Measurements from ENCODE around the gene REC114. TPM values are rescaled to one million over a fixed set of nuclear protein-coding genes. Genes with fewer than 3 reads are reported as not detected.

Gene REC114
- total RNA-seq, 1 experiment from 2014 or later, result not detected

- Mint-ChIP-seq H3K9me3 (peaks cover 12% of the 10 kb centered on the region), H3K4me3 (no peak overlapping the region), H3K27ac (no peak overlapping the region), H3K4me1 (no peaks in the 10 kb centered on the region), H3K27me3 (ENCODE audit: low read depth) (no peaks in the 10 kb centered on the region), H3K36me3 (no peaks in the 10 kb centered on the region)
- ATAC-seq (no peak), DNase-seq (ENCODE audit: low spot score) (no peak)
- TF ChIP-seq, protein P1, sequence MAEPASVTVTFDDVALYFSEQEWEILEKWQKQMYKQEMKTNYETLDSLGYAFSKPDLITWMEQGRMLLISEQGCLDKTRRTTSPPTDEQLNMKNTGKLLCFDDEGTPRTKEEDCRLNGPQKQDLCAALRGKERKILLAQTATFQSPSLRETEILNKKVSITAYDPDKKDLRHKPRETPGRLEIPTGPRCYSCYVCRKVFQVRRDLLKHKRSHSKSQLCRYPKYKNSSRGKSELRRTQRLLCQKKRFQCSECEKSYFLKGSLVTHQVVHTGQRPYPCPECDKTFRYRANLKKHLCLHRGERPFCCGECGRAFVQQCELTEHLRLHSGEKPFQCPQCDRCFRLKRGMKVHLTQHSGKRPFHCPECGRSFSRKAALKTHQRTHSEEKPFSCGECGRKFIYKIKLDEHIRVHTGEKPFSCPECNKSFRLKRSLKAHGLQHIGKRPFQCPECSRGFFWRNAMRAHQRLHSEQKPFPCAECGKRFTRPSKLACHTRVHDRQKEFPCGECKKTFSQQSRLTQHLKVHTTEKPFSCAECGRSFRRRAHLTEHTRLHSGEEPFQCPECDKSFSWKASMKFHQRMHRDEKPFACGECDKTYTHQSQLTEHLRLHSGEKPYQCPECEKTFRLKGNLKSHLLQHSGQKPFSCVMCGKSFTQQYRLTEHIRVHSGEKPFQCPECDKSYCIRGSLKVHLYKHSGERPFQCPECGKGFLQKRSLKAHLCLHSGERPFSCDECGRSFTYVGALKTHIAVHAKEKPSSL (CRISPR knock-in tag; conservative IDR thresholded peaks at IDR 0.05), result no peak
- TF ChIP-seq HMGA2 (CRISPR knock-in tag; IDR thresholded peaks at IDR 0.05), result 0 out of 2 replicates have a peak, but pooled peaks have one; percentile 55
- no peak for TF ChIP-seq OVOL2 (CRISPR knock-in tag; IDR thresholded peaks at IDR 0.05; ENCODE audit: borderline replicate concordance)
- POLR2A ChIA-PET, result no interaction called here
- CTCF ChIA-PET, result no interaction called here
Observed at GRCh38 chr15:73480050-73480449, 37.1 kb downstream of the REC114 start.

GRCh38 chr15:73482166-73482565 is 39.2 kb downstream of the REC114 start:
- Mint-ChIP-seq H3K4me1 (no peaks in the 10 kb centered on the region), H3K9me3 (peaks cover 4% of the 10 kb centered on the region), H3K27ac (no peak overlapping the region), H3K27me3 (ENCODE audit: low read depth) (no peaks in the 10 kb centered on the region), H3K4me3 (no peak overlapping the region), H3K36me3 (no peaks in the 10 kb centered on the region)
- TF ChIP-seq NR1H2 (CRISPR knock-in tag; IDR thresholded peaks at IDR 0.05), result no peak
- TF ChIP-seq, protein P2, sequence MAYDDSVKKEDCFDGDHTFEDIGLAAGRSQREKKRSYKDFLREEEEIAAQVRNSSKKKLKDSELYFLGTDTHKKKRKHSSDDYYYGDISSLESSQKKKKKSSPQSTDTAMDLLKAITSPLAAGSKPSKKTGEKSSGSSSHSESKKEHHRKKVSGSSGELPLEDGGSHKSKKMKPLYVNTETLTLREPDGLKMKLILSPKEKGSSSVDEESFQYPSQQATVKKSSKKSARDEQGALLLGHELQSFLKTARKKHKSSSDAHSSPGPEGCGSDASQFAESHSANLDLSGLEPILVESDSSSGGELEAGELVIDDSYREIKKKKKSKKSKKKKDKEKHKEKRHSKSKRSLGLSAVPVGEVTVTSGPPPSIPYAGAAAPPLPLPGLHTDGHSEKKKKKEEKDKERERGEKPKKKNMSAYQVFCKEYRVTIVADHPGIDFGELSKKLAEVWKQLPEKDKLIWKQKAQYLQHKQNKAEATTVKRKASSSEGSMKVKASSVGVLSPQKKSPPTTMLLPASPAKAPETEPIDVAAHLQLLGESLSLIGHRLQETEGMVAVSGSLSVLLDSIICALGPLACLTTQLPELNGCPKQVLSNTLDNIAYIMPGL (CRISPR knock-in tag; IDR thresholded peaks at IDR 0.05), result no peak
- no peak for TF ChIP-seq HMGA2 (CRISPR knock-in tag; IDR thresholded peaks at IDR 0.05)
- no peak for TF ChIP-seq TEAD4 (CRISPR knock-in tag; IDR thresholded peaks at IDR 0.05)
- no peak for TF ChIP-seq SMAD3 (CRISPR knock-in tag; IDR thresholded peaks at IDR 0.05; ENCODE audit: borderline replicate concordance)
- TF ChIP-seq, protein P3, sequence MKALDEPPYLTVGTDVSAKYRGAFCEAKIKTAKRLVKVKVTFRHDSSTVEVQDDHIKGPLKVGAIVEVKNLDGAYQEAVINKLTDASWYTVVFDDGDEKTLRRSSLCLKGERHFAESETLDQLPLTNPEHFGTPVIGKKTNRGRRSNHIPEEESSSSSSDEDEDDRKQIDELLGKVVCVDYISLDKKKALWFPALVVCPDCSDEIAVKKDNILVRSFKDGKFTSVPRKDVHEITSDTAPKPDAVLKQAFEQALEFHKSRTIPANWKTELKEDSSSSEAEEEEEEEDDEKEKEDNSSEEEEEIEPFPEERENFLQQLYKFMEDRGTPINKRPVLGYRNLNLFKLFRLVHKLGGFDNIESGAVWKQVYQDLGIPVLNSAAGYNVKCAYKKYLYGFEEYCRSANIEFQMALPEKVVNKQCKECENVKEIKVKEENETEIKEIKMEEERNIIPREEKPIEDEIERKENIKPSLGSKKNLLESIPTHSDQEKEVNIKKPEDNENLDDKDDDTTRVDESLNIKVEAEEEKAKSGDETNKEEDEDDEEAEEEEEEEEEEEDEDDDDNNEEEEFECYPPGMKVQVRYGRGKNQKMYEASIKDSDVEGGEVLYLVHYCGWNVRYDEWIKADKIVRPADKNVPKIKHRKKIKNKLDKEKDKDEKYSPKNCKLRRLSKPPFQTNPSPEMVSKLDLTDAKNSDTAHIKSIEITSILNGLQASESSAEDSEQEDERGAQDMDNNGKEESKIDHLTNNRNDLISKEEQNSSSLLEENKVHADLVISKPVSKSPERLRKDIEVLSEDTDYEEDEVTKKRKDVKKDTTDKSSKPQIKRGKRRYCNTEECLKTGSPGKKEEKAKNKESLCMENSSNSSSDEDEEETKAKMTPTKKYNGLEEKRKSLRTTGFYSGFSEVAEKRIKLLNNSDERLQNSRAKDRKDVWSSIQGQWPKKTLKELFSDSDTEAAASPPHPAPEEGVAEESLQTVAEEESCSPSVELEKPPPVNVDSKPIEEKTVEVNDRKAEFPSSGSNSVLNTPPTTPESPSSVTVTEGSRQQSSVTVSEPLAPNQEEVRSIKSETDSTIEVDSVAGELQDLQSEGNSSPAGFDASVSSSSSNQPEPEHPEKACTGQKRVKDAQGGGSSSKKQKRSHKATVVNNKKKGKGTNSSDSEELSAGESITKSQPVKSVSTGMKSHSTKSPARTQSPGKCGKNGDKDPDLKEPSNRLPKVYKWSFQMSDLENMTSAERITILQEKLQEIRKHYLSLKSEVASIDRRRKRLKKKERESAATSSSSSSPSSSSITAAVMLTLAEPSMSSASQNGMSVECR (CRISPR knock-in tag; IDR thresholded peaks at IDR 0.05; ENCODE audit: borderline replicate concordance), result no peak
- TF ChIP-seq, protein P4, sequence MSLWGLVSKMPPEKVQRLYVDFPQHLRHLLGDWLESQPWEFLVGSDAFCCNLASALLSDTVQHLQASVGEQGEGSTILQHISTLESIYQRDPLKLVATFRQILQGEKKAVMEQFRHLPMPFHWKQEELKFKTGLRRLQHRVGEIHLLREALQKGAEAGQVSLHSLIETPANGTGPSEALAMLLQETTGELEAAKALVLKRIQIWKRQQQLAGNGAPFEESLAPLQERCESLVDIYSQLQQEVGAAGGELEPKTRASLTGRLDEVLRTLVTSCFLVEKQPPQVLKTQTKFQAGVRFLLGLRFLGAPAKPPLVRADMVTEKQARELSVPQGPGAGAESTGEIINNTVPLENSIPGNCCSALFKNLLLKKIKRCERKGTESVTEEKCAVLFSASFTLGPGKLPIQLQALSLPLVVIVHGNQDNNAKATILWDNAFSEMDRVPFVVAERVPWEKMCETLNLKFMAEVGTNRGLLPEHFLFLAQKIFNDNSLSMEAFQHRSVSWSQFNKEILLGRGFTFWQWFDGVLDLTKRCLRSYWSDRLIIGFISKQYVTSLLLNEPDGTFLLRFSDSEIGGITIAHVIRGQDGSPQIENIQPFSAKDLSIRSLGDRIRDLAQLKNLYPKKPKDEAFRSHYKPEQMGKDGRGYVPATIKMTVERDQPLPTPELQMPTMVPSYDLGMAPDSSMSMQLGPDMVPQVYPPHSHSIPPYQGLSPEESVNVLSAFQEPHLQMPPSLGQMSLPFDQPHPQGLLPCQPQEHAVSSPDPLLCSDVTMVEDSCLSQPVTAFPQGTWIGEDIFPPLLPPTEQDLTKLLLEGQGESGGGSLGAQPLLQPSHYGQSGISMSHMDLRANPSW (CRISPR knock-in tag; conservative IDR thresholded peaks at IDR 0.05; ENCODE audit: low read depth), result no peak
- no peak for TF ChIP-seq ETV6 (CRISPR knock-in tag; IDR thresholded peaks at IDR 0.05)
- ChIA-PET POLR2A (no interaction called here), CTCF (no interaction called here)
- ATAC-seq (no peak), DNase-seq (ENCODE audit: low spot score) (no peak)

- Mint-ChIP-seq H3K36me3 (no peaks in the 10 kb centered on the region), H3K4me1 (no peaks in the 10 kb centered on the region), H3K27me3 (ENCODE audit: low read depth) (no peaks in the 10 kb centered on the region), H3K9me3 (0 out of 2 replicates have a peak, but pooled peaks cover 3% of the 10 kb centered on the region), H3K27ac (no peak overlapping the region), H3K4me3 (no peak overlapping the region)
- ChIA-PET CTCF (no interaction called here), POLR2A (no interaction called here)
- no peak for DNase-seq (ENCODE audit: low spot score)
- ATAC-seq, result no peak
- TF ChIP-seq ETV6 (CRISPR knock-in tag; IDR thresholded peaks at IDR 0.05), result no peak
- TF ChIP-seq, protein P5, sequence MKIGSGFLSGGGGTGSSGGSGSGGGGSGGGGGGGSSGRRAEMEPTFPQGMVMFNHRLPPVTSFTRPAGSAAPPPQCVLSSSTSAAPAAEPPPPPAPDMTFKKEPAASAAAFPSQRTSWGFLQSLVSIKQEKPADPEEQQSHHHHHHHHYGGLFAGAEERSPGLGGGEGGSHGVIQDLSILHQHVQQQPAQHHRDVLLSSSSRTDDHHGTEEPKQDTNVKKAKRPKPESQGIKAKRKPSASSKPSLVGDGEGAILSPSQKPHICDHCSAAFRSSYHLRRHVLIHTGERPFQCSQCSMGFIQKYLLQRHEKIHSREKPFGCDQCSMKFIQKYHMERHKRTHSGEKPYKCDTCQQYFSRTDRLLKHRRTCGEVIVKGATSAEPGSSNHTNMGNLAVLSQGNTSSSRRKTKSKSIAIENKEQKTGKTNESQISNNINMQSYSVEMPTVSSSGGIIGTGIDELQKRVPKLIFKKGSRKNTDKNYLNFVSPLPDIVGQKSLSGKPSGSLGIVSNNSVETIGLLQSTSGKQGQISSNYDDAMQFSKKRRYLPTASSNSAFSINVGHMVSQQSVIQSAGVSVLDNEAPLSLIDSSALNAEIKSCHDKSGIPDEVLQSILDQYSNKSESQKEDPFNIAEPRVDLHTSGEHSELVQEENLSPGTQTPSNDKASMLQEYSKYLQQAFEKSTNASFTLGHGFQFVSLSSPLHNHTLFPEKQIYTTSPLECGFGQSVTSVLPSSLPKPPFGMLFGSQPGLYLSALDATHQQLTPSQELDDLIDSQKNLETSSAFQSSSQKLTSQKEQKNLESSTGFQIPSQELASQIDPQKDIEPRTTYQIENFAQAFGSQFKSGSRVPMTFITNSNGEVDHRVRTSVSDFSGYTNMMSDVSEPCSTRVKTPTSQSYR (CRISPR knock-in tag; IDR thresholded peaks at IDR 0.05), result no peak
- no peak for TF ChIP-seq ZBTB21 (CRISPR knock-in tag; IDR thresholded peaks at IDR 0.05; ENCODE audit: borderline replicate concordance)
- TF ChIP-seq, protein P3 (CRISPR knock-in tag; IDR thresholded peaks at IDR 0.05; ENCODE audit: borderline replicate concordance), result no peak
Observed at GRCh38 chr15:73483053-73483452, 40.1 kb downstream of the REC114 start.
